Hematopoietic multipotent progenitor cell (in vitro differentiated cells): ENCODE data around the gene SKAP2. TPM values are rescaled to one million over a fixed set of nuclear protein-coding genes. Genes with fewer than 3 reads are reported as not detected.

Experiments used
- DNase-seq, 3 donors: peaks; one replicate each; pipeline ENCODE4 v3.0.0-alpha.2; 2011 to 2015; ENCODE audit warnings: low read depth in 2 of 3, low spot score in 2 of 3
- total RNA-seq: library from RNA; depleted of rRNA; stranded (reverse); fragments of >200 nt; gene quantifications from one replicate; pipeline ENCODE4 v1.2.3, GENCODE V29; 2012

The SKAP2 gene
- total RNA-seq: 6.5 TPM

- peak; percentile 48 to 98 (median 97) for DNase-seq
These were observed at the start of gene SKAP2 for GRCh38 chr7:26864309-26865093. SKAP2 (minus strand) TSS chr7:26864590; CDS start chr7:26864429, 161 bp downstream.

- DNase-seq: no peak
These were observed 48.6 kb upstream of the SKAP2 start for GRCh38 chr7:26912933-26913536.

- DNase-seq: peak in 1 of 3 donors; percentile 12
These were observed 47.9 kb upstream of the SKAP2 start for GRCh38 chr7:26912338-26912737.

DNA sequence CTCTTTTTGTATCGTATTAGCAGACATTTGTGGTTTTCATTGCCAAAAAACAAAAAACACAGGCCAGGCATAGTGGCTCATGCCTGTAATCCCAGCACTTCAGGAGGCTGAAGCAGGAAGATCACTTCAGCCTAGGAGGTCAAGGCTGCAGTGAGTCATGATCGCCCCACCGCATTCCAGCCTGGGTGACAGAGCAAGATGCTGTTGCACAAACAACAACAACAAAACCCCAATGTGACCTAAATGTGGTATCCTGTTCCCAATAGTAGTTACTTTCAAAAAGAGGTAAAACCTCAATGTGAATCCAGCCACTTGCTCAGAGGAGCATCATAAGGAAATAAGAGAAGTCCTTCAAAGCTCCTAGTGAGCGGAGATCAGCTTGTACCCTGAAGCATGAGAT is 45.8 kb upstream of the SKAP2 start:
- no peak for DNase-seq

DNA sequence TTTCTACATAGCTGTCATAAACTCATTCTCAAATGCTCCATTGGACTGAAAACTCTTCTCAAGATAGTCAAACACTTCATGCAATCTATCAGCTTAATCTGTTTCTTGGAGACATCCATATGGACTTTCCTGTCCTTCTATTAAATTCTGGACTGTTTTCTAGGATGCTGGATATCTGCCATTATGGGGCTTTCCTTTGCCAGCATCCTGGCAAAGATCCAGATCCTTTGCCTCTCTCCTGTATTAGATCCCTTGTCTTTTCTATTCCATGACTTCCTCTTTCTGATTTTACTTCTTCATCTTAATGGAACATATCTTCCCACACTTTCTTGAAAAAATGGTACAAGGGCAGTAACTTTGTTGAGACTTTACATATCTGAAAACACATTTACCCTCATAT is 35.9 kb upstream of the SKAP2 start:
- no peak for DNase-seq

DNA sequence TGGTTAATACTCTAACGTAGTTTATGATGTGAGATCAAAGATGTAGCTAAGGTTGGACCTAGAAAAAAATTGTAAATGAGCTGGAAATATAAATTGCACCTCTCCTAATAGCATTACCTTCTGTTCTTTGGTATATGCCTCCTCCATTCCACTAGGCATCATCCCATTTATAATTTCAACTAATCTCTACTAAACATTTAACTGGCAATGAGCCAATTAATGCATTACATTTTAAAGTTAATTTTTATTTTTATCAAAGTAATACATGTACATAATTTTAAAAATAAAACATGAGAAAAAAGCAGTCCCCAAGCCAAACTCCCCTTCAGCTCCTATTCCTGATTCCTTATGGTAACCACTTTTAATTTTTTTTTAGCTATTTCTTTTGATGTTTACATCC is 35.1 kb upstream of the SKAP2 start:
- no peak for DNase-seq

- DNase-seq: no peak
These were observed 34.5 kb upstream of the SKAP2 start for GRCh38 chr7:26898891-26899290.

GRCh38 chr7:26897928-26898327 is 33.5 kb upstream of the SKAP2 start:
- no peak for DNase-seq

DNA sequence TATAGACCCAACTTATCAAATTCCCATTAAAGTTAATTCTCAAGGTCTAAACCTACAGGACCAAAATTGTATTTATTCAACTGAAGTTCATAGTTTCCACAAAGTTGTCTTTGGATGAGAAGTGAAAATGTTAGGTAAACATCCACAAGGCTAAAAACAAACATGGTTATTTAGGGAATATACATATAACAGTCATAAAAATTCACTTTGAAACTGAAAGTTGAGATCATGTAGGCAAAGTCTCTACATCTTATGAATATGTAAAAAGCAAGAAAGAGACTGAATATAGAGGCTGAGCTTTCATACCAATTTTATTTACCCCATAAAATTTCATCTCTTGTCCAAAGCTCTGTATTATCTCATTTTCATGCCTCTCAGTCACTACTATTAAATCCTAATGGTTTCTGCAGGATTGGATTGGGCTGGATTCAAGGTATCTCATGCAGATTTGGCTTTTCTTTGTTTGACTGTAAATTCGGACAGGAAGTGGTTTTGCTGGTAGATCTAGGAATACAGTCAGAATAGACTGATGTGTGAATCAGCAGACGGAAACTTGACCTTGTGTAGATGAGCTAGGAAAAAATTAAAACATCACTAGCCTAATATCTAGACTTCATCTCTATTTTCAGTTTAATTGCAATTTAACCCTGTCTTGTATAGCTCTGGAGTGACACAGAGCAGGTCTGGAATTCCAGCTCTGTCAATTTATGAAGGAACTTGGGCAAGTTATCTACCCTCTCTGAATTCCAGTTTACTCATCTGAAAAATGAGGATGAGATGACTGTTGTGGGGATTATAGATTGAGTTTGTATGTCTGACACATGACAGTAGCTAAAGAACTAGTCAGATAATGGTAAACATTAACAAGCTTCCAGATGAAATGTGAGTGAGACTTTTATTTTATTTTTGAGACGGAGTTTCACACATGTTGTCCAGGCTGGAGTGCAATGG is 27.3 kb upstream of the SKAP2 start:
- no peak for DNase-seq

GRCh38 chr7:26880852-26881251 is 16.5 kb upstream of the SKAP2 start:
- no peak for DNase-seq

DNA sequence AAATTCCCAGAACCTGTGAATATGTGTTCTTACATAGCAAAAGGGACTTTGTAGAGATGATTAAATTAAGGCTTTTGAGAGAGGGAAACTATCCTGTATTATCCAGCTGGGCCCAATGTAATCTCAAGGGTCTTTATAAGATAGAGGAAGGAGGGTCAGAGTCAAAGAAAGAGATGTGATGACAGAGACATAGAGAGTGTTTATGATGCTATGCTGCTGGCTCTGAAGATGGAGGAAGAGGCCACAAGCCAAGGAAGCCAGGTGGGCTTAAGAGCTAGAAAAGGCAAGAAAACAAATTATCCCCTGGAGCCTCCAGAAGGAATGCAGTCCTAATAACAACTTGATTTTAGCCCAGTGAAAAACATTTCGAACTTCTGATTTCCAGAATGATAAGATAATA is 15.3 kb upstream of the SKAP2 start:
- DNase-seq: no peak

DNA sequence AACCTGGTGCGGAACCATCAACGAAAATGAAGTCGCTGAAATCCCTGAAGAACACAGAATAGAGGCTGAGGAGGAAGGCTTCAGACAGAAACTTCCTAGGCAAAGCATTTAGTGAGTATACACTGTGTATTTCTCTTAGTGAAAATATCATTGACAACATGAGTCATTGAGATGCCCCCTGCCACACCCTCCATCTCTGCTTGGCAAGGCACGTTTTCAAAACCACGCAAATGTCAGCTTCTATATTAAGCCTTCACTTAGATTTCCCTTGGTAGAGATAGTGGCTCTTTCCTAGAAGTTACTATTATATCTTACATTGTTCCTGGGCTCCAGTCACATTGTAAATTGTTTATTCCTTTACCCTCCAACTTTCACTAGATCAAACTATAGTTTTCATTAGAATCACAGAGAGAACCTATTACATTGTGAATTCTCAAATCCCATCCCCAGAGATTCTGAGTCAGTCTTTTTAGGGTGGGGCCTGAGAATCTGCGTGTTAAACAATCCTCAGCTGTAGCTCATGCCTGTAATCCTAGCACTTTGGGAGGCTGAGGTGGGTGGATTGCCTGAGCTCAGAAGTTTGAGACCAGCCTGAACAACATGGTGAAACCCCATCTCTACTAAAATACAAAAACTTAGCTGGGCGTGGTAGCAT is 4.6 kb upstream of the SKAP2 start:
- no peak for DNase-seq

DNA sequence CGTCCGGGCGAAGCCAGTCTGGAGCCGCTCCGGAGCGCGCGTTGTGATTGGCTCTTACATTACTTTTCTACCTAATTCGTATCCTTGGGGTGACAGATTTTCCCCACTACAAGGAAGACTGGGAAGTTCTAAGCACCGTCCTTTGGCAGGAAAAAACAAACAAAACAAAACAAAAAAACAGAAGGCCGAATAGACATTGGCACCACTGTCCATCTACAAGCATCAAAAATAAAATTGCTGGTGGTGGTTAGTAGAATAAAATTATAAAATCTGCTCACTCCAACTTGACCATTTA is 651 bp upstream of the SKAP2 start:
- peak in 1 of 3 donors; percentile 12 for DNase-seq

DNA sequence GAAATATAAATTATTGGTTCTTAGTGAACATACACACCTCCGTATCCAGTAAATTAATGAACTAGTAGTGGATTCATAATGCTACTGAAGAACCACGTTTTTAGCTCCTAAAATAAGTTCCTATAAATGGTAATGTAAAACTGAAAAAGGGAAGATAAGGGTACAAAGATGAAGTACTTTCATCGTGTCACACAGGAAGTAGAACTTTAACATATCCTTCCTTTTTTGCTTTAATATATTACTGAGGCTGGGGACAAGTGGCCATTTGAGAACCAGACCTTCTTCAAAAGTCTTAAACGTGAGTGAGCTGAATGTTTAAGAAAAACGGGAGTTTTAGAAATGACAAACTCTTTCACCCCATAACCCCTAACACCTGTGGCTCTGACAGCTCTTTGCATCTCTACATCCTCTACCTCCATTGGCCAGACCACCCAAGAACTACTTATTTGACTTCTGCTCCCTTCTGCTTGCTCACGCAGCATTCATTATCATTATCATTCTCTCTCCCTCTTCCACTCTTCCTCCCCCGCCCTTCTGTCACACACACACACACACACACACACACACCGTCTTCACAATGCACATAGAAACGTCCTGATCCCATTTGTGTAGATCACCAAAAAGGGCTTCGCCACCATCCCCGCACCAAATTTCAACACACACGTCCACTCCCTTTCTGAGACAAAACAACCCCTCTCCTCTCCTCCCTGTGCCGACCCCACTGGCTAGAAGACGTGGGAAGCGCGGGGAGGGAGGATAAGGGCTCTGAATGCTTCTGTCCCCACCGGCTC is 677 bp downstream of the SKAP2 start:
- peak in 1 of 3 donors; percentile 54 for DNase-seq

DNA sequence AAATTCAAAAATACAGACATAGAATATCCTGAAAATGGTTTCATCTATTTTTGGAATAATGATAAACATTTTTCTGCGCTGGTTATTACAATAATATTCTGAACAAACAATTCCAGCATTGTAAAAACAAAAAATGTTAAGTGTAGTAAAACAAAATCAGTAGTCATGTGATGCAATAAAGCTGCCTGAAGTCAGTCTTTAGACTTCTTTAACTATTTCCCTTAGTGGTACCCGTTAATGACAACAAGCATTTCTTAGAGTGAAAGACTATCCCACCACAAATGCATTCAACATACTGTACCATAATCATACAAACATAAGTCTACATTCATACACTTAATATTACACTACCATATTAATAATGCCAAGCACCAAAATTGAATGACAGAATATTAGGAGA is 1.6 kb downstream of the SKAP2 start:
- no peak for DNase-seq

DNA sequence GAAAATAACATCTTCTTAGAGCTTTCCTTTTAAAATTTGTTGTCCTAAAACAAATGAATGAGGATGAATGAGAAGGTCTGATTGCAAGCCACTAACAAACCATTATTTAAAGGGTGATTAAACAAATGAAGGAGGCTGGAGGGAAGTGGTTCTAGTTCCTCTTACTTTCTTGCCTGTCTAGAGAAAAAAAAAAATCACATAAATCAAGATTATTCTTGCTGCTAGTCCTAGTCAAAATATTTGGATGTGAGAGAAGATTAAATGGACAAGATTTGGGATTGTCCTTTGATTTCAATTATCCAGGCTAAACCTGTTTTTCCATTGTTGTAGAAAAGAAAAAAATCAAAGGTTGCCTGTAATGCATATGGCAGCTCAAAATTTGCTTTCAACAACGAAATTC is 3.3 kb downstream of the SKAP2 start:
- DNase-seq: peak in 1 of 3 donors; percentile 26

DNA sequence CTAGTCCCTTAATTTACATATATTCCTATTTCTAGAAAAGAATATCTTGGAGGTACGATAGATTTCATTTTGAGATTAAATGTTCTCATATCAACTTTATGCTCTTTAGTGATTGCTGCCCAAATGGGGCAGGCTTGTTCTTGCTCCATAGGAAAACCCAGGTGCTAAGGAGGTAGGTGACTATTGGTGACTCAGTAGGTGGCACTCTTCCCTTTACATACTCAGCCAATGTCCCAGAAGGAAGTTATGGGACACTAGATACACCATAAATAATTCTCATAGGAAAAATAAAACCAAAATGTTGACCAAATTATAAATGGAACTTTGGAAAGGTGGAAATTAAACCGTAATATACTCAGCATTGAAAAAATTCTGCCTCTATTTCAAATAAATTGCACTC is 4.0 kb downstream of the SKAP2 start:
- DNase-seq: no peak

DNA sequence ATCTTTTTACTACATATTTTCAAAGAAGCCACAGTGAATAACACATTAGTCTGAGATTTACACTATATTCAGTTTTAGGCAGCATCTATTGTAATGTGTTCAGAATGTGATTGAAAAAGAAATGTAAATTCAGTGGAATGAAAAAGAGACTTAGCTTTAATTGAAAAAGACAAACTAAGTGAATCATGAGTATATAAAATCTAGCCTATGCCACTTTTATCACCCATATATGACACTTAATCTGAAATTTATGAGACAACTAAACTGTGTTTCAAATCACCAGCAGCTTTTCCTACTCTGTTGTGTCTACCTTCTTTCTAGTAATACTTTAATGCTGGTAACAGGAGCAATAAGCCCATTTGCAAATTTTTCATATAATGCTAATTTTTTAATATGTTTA is 4.7 kb downstream of the SKAP2 start:
- DNase-seq: no peak

- DNase-seq: no peak
These were observed 5.7 kb downstream of the SKAP2 start for GRCh38 chr7:26858735-26859134.

- DNase-seq: peak in 1 of 3 donors; percentile 23
These were observed 6.1 kb downstream of the SKAP2 start for GRCh38 chr7:26858241-26858715.
